Measurements from ENCODE around the gene PIN1. TPM values are rescaled to one million over a fixed set of nuclear protein-coding genes. Genes with fewer than 3 reads are reported as not detected.

PIN1 gene
- total RNA-seq, 1 experiment from 2014 or later, result 107 TPM

- H3K27ac Mint-ChIP-seq, result no peak overlapping the region
- no peaks in the 10 kb centered on the region for H3K9me3 Mint-ChIP-seq
- ATAC-seq (no peak), DNase-seq (ENCODE audit: low spot score) (no peak)
- TF ChIP-seq ZNF219 (CRISPR knock-in tag; IDR thresholded peaks at IDR 0.05; ENCODE audit: borderline replicate concordance) (no peak), ZSCAN18 (CRISPR knock-in tag; IDR thresholded peaks at IDR 0.05) (no peak), ZNF425 (CRISPR knock-in tag; conservative IDR thresholded peaks at IDR 0.05) (no peak), MLX (CRISPR knock-in tag; IDR thresholded peaks at IDR 0.05) (no peak), SOX15 (CRISPR knock-in tag; IDR thresholded peaks at IDR 0.05) (no peak), CREB1 (CRISPR knock-in tag; IDR thresholded peaks at IDR 0.05) (no peak), HMGA2 (CRISPR knock-in tag; IDR thresholded peaks at IDR 0.05) (no peak), IRF2 (CRISPR knock-in tag; IDR thresholded peaks at IDR 0.05; ENCODE audit: borderline replicate concordance, low read depth) (no peak), SP1 (CRISPR knock-in tag; conservative IDR thresholded peaks at IDR 0.05) (no peak), JAZF1 (CRISPR knock-in tag; IDR thresholded peaks at IDR 0.05) (no peak)
- TF ChIP-seq, protein P1, sequence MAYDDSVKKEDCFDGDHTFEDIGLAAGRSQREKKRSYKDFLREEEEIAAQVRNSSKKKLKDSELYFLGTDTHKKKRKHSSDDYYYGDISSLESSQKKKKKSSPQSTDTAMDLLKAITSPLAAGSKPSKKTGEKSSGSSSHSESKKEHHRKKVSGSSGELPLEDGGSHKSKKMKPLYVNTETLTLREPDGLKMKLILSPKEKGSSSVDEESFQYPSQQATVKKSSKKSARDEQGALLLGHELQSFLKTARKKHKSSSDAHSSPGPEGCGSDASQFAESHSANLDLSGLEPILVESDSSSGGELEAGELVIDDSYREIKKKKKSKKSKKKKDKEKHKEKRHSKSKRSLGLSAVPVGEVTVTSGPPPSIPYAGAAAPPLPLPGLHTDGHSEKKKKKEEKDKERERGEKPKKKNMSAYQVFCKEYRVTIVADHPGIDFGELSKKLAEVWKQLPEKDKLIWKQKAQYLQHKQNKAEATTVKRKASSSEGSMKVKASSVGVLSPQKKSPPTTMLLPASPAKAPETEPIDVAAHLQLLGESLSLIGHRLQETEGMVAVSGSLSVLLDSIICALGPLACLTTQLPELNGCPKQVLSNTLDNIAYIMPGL (CRISPR knock-in tag; IDR thresholded peaks at IDR 0.05), result no peak
- TF ChIP-seq, protein P2, sequence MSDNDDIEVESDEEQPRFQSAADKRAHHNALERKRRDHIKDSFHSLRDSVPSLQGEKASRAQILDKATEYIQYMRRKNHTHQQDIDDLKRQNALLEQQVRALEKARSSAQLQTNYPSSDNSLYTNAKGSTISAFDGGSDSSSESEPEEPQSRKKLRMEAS (CRISPR knock-in tag; IDR thresholded peaks at IDR 0.05), result no peak
- TF ChIP-seq, protein P3, sequence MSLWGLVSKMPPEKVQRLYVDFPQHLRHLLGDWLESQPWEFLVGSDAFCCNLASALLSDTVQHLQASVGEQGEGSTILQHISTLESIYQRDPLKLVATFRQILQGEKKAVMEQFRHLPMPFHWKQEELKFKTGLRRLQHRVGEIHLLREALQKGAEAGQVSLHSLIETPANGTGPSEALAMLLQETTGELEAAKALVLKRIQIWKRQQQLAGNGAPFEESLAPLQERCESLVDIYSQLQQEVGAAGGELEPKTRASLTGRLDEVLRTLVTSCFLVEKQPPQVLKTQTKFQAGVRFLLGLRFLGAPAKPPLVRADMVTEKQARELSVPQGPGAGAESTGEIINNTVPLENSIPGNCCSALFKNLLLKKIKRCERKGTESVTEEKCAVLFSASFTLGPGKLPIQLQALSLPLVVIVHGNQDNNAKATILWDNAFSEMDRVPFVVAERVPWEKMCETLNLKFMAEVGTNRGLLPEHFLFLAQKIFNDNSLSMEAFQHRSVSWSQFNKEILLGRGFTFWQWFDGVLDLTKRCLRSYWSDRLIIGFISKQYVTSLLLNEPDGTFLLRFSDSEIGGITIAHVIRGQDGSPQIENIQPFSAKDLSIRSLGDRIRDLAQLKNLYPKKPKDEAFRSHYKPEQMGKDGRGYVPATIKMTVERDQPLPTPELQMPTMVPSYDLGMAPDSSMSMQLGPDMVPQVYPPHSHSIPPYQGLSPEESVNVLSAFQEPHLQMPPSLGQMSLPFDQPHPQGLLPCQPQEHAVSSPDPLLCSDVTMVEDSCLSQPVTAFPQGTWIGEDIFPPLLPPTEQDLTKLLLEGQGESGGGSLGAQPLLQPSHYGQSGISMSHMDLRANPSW (CRISPR knock-in tag; conservative IDR thresholded peaks at IDR 0.05; ENCODE audit: low read depth), result no peak
- TF ChIP-seq, protein P4, sequence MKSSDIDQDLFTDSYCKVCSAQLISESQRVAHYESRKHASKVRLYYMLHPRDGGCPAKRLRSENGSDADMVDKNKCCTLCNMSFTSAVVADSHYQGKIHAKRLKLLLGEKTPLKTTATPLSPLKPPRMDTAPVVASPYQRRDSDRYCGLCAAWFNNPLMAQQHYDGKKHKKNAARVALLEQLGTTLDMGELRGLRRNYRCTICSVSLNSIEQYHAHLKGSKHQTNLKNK (CRISPR knock-in tag; IDR thresholded peaks at IDR 0.05), result no peak
- H3K4me1 Mint-ChIP-seq, result peaks cover 13% of the 10 kb centered on the region
- CTCF ChIA-PET, result no interaction called here
- POLR2A ChIA-PET, result no interaction called here
- no peaks in the 10 kb centered on the region for H3K27me3 Mint-ChIP-seq (ENCODE audit: low read depth)
- no peak overlapping the region for H3K4me3 Mint-ChIP-seq
- H3K36me3 Mint-ChIP-seq, result peaks cover 36% of the 10 kb centered on the region
These were observed 19.2 kb downstream of the PIN1 start for GRCh38 chr19:9854282-9854846.

- no peak for ATAC-seq
- no peak for DNase-seq (ENCODE audit: low spot score)
- ChIA-PET CTCF (no interaction called here), POLR2A (no interaction called here)
- peaks cover 36% of the 10 kb centered on the region for H3K36me3 Mint-ChIP-seq
- no peaks in the 10 kb centered on the region for H3K27me3 Mint-ChIP-seq (ENCODE audit: low read depth)
- no peak overlapping the region for H3K4me3 Mint-ChIP-seq
- H3K27ac Mint-ChIP-seq, result no peak overlapping the region
- no peaks in the 10 kb centered on the region for H3K9me3 Mint-ChIP-seq
- peaks cover 6% of the 10 kb centered on the region for H3K4me1 Mint-ChIP-seq
- TF ChIP-seq JUN (CRISPR knock-in tag; IDR thresholded peaks at IDR 0.05), result no peak
- TF ChIP-seq, protein P3 (CRISPR knock-in tag; conservative IDR thresholded peaks at IDR 0.05; ENCODE audit: low read depth), result no peak
- no peak for TF ChIP-seq HMGA2 (CRISPR knock-in tag; IDR thresholded peaks at IDR 0.05)
- TF ChIP-seq GABPB1 (CRISPR knock-in tag; IDR thresholded peaks at IDR 0.05), result no peak
- TF ChIP-seq, protein P1 (CRISPR knock-in tag; IDR thresholded peaks at IDR 0.05), result no peak
- no peak for TF ChIP-seq TCF7 (CRISPR knock-in tag; IDR thresholded peaks at IDR 0.05; ENCODE audit: low read depth)
- no peak for TF ChIP-seq SOX15 (CRISPR knock-in tag; IDR thresholded peaks at IDR 0.05)
- TF ChIP-seq, protein P4 (CRISPR knock-in tag; IDR thresholded peaks at IDR 0.05), result no peak
- no peak for TF ChIP-seq FOXK1 (CRISPR knock-in tag; IDR thresholded peaks at IDR 0.05)
- no peak for TF ChIP-seq ZNF138 (CRISPR knock-in tag; conservative IDR thresholded peaks at IDR 0.05)
These were observed 21.5 kb downstream of the PIN1 start for GRCh38 chr19:9856609-9857008.
